Natural killer cell (primary cell): Measurements from ENCODE around the gene NRG3. TPM values are rescaled to one million over a fixed set of nuclear protein-coding genes. Genes with fewer than 3 reads are reported as not detected.

Experiments used
- ATAC-seq, 3 donors: fragments of 150-1000 bp in 2 of 3; fragments of 200-7000 bp in 1 of 3; cut with Tn5 transposase; 1 replicate in 1 of 3; 2 replicates in 2 of 3; pipeline ENCODE4 v1.10.0; 2021; ENCODE audit warnings: mild to moderate bottlenecking in 2 of 3, moderate library complexity in 2 of 3
- DNase-seq, 2 donors: peaks; one replicate each; pipeline versions ENCODE4 v3.0.0 to v3.0.0-alpha.2; 2013 to 2021; ENCODE audit warnings: mixed read lengths in 1 of 2
- H3K27ac ChIP-seq: one replicate; pipeline ENCODE4 v1.5.1; 2013; ENCODE audit warnings: mild to moderate bottlenecking, low read length
- H3K27me3 ChIP-seq: one replicate; pipeline ENCODE4 v1.6.1; 2013; ENCODE audit warnings: low read length; ENCODE audit not compliant: control insufficient read depth, insufficient read depth
- H3K36me3 ChIP-seq: one replicate; pipeline ENCODE4 v1.6.1; 2013; ENCODE audit warnings: low read length; ENCODE audit not compliant: control insufficient read depth, insufficient read depth
- H3K4me1 ChIP-seq: one replicate; pipeline ENCODE4 v1.6.1; 2013; ENCODE audit warnings: low read length; ENCODE audit not compliant: control insufficient read depth, insufficient read depth
- H3K4me3 ChIP-seq: one replicate; pipeline ENCODE4 v1.5.1; 2013; ENCODE audit warnings: low read length
- H3K9me3 ChIP-seq: one replicate; pipeline ENCODE4 v1.6.1; 2013; ENCODE audit warnings: low read length; ENCODE audit not compliant: control insufficient read depth, insufficient read depth
- H3K27ac Mint-ChIP-seq, 2 donors: one replicate each; pipeline ENCODE4 v1.8.0; 2022; ENCODE audit warnings: mild to moderate bottlenecking in 2 of 2, mixed read lengths in 2 of 2, moderate library complexity in 1 of 2
- H3K27me3 Mint-ChIP-seq, 2 donors: one replicate each; pipeline ENCODE4 v1.8.0; 2022; ENCODE audit warnings: low read depth in 2 of 2, mixed read lengths in 2 of 2
- H3K36me3 Mint-ChIP-seq: one replicate; pipeline ENCODE4 v1.8.0; 2022; ENCODE audit warnings: mixed read lengths
- H3K4me1 Mint-ChIP-seq, 2 donors: one replicate each; pipeline ENCODE4 v1.8.0; 2022; ENCODE audit warnings: mixed read lengths in 2 of 2
- H3K4me3 Mint-ChIP-seq: one replicate; pipeline ENCODE4 v1.8.0; 2022; ENCODE audit warnings: mild to moderate bottlenecking, moderate library complexity, mixed read lengths
- H3K9me3 Mint-ChIP-seq, 2 donors: one replicate each; pipeline ENCODE4 v1.8.0; 2022; ENCODE audit warnings: mixed read lengths in 2 of 2
- WGBS: methylation state at CpG from one replicate; pipeline ENCODE4 v1.1.7; 2013; ENCODE audit warnings: missing lambda C conversion rate; ENCODE audit not compliant: insufficient coverage; 5-methylcytosine and 5-hydroxymethylcytosine counted together
- intact Hi-C: fragments of 100-400 bp; cut with micrococcal nuclease; formaldehyde crosslinking; loops from one replicate; pipeline ENCODE4 v1.14.2; 2022
- total RNA-seq, 4 donors: library from RNA; stranded (reverse); fragments of 120-200 nt in 1 of 4; gene quantifications; one replicate each; pipeline versions ENCODE4 v1.2.3 to v1.2.4, GENCODE V29; 2013 to 2022
- TF ChIP-seq, protein P1 (sequence below): fragments of 200-600 bp; IDR thresholded peaks from one replicate; pipeline ENCODE4 v1.8.0; 2022; ENCODE audit warnings: antibody characterized with exemption

NRG3 gene
- total RNA-seq, 3 donors from 2014 or later (not counting 1 experiment from before 2014, with no cell fraction given) = not detected

DNA sequence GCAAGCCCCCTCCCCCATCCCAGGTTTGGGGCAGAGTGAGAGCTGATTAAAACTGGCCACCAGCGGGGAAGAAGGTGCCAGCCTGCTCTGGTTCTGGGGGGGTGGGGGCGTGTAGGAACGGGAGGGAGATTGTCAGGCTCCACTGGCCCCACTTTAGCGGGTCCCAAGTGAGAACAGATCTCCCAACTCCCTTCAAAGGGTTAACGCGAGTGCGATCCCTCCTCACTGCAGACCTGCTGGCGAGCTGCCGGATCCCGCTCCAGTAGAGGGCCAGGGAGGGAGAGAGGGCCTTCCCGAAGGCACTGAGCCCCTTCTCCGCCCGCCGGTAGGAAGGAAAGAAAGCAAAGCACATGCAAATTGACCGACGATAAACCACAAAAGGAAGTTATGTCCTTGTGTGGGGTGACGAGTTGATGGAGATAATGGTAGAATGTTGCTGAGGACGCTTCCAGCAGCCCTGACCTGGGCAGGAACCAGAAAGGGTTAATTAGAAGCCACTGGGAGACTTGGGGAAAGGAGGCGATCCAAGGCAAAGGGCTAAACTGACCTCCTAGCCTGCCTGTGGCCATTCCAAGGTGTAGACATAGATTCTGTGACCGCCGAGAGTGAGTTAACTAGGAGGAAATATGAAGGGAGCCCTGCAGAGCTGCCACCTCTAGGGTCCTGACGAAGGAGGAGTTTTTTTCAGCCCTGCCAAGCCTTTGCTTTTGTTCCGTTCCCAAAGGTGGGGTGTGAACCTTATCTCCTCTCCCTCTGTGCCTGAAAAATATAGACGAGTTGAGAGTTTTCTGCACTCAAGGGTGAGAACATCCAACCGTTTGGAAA lies 1.5 kb downstream of the NRG3 start:
- H3K9me3 Mint-ChIP-seq = peaks cover 5% of the 10 kb centered on the region in 2 donors
- DNase-seq (no peak), ATAC-seq (no peak)
- Histone ChIP-seq H3K36me3 (no peaks in the 10 kb centered on the region), H3K27me3 (peaks cover 14% of the 10 kb centered on the region), H3K4me1 (no peaks in the 10 kb centered on the region), H3K27ac (no peak overlapping the region), H3K9me3 (no peaks in the 10 kb centered on the region), H3K4me3 (no peak overlapping the region)
- no peaks in the 10 kb centered on the region for H3K36me3 Mint-ChIP-seq
- intact Hi-C loops = no loop called here
- H3K4me3 Mint-ChIP-seq = no peak overlapping the region
- no peak overlapping the region for H3K27ac Mint-ChIP-seq
- WGBS = 3% methylated on average over 24 of the region's 25 CpGs
- peaks cover 0 to 6% of the 10 kb centered on the region in 2 donors for H3K4me1 Mint-ChIP-seq
- peaks cover 27 to 38% of the 10 kb centered on the region in 2 donors for H3K27me3 Mint-ChIP-seq
- TF ChIP-seq, protein P1, sequence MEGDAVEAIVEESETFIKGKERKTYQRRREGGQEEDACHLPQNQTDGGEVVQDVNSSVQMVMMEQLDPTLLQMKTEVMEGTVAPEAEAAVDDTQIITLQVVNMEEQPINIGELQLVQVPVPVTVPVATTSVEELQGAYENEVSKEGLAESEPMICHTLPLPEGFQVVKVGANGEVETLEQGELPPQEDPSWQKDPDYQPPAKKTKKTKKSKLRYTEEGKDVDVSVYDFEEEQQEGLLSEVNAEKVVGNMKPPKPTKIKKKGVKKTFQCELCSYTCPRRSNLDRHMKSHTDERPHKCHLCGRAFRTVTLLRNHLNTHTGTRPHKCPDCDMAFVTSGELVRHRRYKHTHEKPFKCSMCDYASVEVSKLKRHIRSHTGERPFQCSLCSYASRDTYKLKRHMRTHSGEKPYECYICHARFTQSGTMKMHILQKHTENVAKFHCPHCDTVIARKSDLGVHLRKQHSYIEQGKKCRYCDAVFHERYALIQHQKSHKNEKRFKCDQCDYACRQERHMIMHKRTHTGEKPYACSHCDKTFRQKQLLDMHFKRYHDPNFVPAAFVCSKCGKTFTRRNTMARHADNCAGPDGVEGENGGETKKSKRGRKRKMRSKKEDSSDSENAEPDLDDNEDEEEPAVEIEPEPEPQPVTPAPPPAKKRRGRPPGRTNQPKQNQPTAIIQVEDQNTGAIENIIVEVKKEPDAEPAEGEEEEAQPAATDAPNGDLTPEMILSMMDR = no peak

DNA sequence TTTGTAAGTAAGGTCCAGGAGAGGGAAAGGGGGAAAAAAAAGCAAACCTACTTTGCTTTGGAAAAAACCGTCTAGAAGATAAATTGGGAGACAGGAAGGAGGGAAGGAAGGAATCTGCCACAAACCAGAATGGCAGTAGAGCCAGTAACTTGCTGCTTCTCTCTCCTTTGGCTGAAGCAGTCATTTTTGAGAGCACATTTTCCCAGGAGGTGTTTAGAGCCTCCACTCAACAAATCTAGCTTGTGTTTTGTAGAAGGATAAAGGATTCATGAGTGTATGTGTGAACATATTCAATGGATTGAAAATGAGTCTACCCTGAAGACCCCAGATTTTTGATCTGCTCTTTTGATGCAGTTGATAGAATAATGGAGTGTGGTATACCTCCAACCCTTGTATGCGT lies 2.6 kb downstream of the NRG3 start:
- Histone ChIP-seq H3K27me3 (peaks cover 14% of the 10 kb centered on the region), H3K36me3 (no peaks in the 10 kb centered on the region), H3K27ac (no peak overlapping the region), H3K9me3 (no peaks in the 10 kb centered on the region), H3K4me3 (no peak overlapping the region), H3K4me1 (no peaks in the 10 kb centered on the region)
- Mint-ChIP-seq H3K4me3 (no peak overlapping the region), H3K36me3 (no peaks in the 10 kb centered on the region), H3K4me1 (peaks cover 0 to 6% of the 10 kb centered on the region in 2 donors), H3K27ac (no peak overlapping the region), H3K9me3 (peaks cover 5% of the 10 kb centered on the region in 2 donors), H3K27me3 (peaks cover 23 to 34% of the 10 kb centered on the region in 2 donors)
- ATAC-seq (no peak), DNase-seq (no peak)
- intact Hi-C loops = no loop called here
- 56% methylated on average over 2 of the region's 2 CpGs for WGBS
- TF ChIP-seq, protein P1 = no peak

DNA sequence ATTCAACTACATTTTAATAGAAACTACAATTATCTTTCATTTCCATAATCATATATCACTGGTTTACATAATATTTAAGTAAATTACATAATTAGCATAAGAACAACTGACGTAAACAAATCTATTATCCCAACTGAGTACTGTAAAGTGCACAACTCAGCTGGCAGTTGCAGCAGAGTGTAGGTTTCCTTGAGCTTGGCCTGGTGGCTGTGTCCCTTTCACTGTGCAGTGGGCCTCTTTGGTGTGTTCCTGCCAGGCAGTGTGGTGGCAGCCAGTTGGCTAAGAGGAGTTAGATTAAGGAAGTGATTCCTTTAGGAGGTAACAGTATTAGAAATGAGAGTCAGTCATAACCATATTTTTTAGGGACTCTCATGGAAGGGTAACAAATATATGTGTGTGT lies 7.0 kb downstream of the NRG3 start:
- no peak overlapping the region for H3K4me3 Mint-ChIP-seq
- H3K27me3 Mint-ChIP-seq = peaks cover 6 to 17% of the 10 kb centered on the region in 2 donors
- no peaks in the 10 kb centered on the region for H3K36me3 Mint-ChIP-seq
- H3K4me3 ChIP-seq = no peak overlapping the region
- no peak for DNase-seq
- intact Hi-C loops = no loop called here
- no CpG with 5 or more reads among the region's 1 CpG for WGBS
- no peak for ATAC-seq
- H3K4me1 Mint-ChIP-seq = no peaks in the 10 kb centered on the region
- TF ChIP-seq, protein P1 = no peak
- H3K27ac ChIP-seq = no peak overlapping the region
- no peak overlapping the region for H3K27ac Mint-ChIP-seq
- no peaks in the 10 kb centered on the region for H3K36me3 ChIP-seq
- H3K27me3 ChIP-seq = peaks cover 7% of the 10 kb centered on the region
- H3K4me1 ChIP-seq = no peaks in the 10 kb centered on the region
- peaks cover 2% of the 10 kb centered on the region in 2 donors for H3K9me3 Mint-ChIP-seq
- H3K9me3 ChIP-seq = no peaks in the 10 kb centered on the region
